HEK293 (cell line): ENCODE data around the gene IZUMO4.

Experiments used
- CTCF ChIA-PET: fragments of 350-600 bp; formaldehyde crosslinking; extraction: SDS; loops from one replicate; lab custom pipeline; 2021; ENCODE audit warnings: antibody characterized with exemption; lab: Yijun Ruan, JAX
- POLR2A ChIA-PET: fragments of 300-600 bp; formaldehyde crosslinking; extraction: SDS; loops from one replicate; lab custom pipeline; 2020; ENCODE audit warnings: antibody characterized with exemption, inconsistent platforms; lab: Yijun Ruan, JAX
- H3K27ac ChIP-seq: fragments of 200-500 bp; sonication (Bioruptor generic); 2 replicates; pipeline ENCODE4 v1.5.1; 2014; ENCODE audit warnings: low read depth, low read length, control low read depth, inconsistent platforms; ENCODE audit errors: extremely low read depth
- H3K36me3 ChIP-seq, 2 experiments: fragments of 200-500 bp in 1 of 2; sonication (Bioruptor generic) in 1 of 2; 1 replicate in 1 of 2; 2 replicates in 1 of 2; pipeline ENCODE4 v1.5.1; 2014 to 2017; ENCODE audit warnings: inconsistent platforms in 2 of 2, low read length in 2 of 2; ENCODE audit not compliant: control insufficient read depth in 2 of 2, insufficient read depth in 1 of 2
- H3K4me1 ChIP-seq: fragments of 200-500 bp; sonication (Bioruptor generic); 2 replicates; pipeline ENCODE4 v1.5.1; 2014; ENCODE audit warnings: mild to moderate bottlenecking, low read length, inconsistent platforms; ENCODE audit not compliant: control insufficient read depth, insufficient read depth
- H3K4me3 ChIP-seq: 2 replicates; pipeline ENCODE4 v1.5.1; 2011; ENCODE audit warnings: low read depth, mild to moderate bottlenecking, control low read depth, low read length, moderate library complexity
- H3K9me3 ChIP-seq: fragments of 200-500 bp; sonication (Bioruptor generic); 2 replicates; pipeline ENCODE4 v1.5.1; 2014; ENCODE audit warnings: low read depth, low read length, inconsistent platforms; ENCODE audit not compliant: control insufficient read depth, insufficient read depth
- EGR2 ChIP-seq: fragments of 450-650 bp; formaldehyde crosslinking; IDR thresholded peaks from 2 replicates; pipeline ENCODE4 v1.5.1; 2016; ENCODE audit warnings: low read depth, missing biosample characterization, missing genetic modification characterization
- GLI4 ChIP-seq: fragments of 450-650 bp; formaldehyde crosslinking; IDR thresholded peaks from 2 replicates; pipeline ENCODE4 v1.5.1; 2016; ENCODE audit warnings: missing biosample characterization, missing genetic modification characterization
- KLF1 ChIP-seq: fragments of 450-650 bp; formaldehyde crosslinking; IDR thresholded peaks from 2 replicates; pipeline ENCODE4 v1.5.1; 2016; ENCODE audit warnings: missing biosample characterization, missing genetic modification characterization
- KLF8 ChIP-seq: fragments of 450-650 bp; formaldehyde crosslinking; IDR thresholded peaks from 2 replicates; pipeline ENCODE4 v1.5.1; 2016; ENCODE audit warnings: missing biosample characterization, missing genetic modification characterization
- OVOL3 ChIP-seq: fragments of 450-650 bp; formaldehyde crosslinking; IDR thresholded peaks from 2 replicates; pipeline ENCODE4 v1.5.1; 2016; ENCODE audit warnings: missing biosample characterization, missing genetic modification characterization
- ZBTB21 ChIP-seq: fragments of 450-650 bp; formaldehyde crosslinking; IDR thresholded peaks from 2 replicates; pipeline ENCODE4 v1.5.1; 2017; ENCODE audit warnings: missing biosample characterization, missing genetic modification characterization
- ZNF10 ChIP-seq: fragments of 450-650 bp; formaldehyde crosslinking; IDR thresholded peaks from 2 replicates; pipeline ENCODE4 v1.5.1; 2017; ENCODE audit warnings: missing biosample characterization, missing genetic modification characterization
- ZNF335 ChIP-seq: fragments of 450-650 bp; formaldehyde crosslinking; conservative IDR thresholded peaks from 2 replicates; pipeline ENCODE4 v1.5.1; 2016; ENCODE audit warnings: missing biosample characterization, missing genetic modification characterization
- ZNF426 ChIP-seq: fragments of 450-650 bp; formaldehyde crosslinking; IDR thresholded peaks from 2 replicates; pipeline ENCODE4 v1.5.1; 2017; ENCODE audit warnings: missing biosample characterization, missing genetic modification characterization, mild to moderate bottlenecking, inconsistent platforms, moderate library complexity
- ZNF555 ChIP-seq: fragments of 450-650 bp; formaldehyde crosslinking; conservative IDR thresholded peaks from 2 replicates; pipeline ENCODE4 v1.5.1; 2017; ENCODE audit warnings: missing biosample characterization, mild to moderate bottlenecking, missing genetic modification characterization, inconsistent platforms
- ZNF843 ChIP-seq: fragments of 450-650 bp; formaldehyde crosslinking; IDR thresholded peaks from 2 replicates; pipeline ENCODE4 v1.5.1; 2016; ENCODE audit warnings: missing biosample characterization, missing genetic modification characterization
- TF ChIP-seq, protein P1 (sequence below): fragments of 450-650 bp; formaldehyde crosslinking; IDR thresholded peaks from 2 replicates; pipeline ENCODE4 v1.5.1; 2016; ENCODE audit warnings: missing biosample characterization, missing genetic modification characterization
- TF ChIP-seq, protein P2 (sequence below): fragments of 450-650 bp; formaldehyde crosslinking; IDR thresholded peaks from 2 replicates; pipeline ENCODE4 v1.5.1; 2016; ENCODE audit warnings: missing biosample characterization, missing genetic modification characterization
- TF ChIP-seq, protein P3 (sequence below): fragments of 450-650 bp; formaldehyde crosslinking; IDR thresholded peaks from 2 replicates; pipeline ENCODE4 v1.5.1; 2016; ENCODE audit warnings: missing biosample characterization, missing genetic modification characterization, low read depth
- TF ChIP-seq, protein P4 (sequence below): fragments of 450-650 bp; formaldehyde crosslinking; IDR thresholded peaks from 2 replicates; pipeline ENCODE4 v1.5.1; 2017; ENCODE audit warnings: missing biosample characterization, missing genetic modification characterization
- TF ChIP-seq, protein P5 (sequence below): fragments of 450-650 bp; formaldehyde crosslinking; IDR thresholded peaks from 2 replicates; pipeline ENCODE4 v1.5.1; 2016; ENCODE audit warnings: missing biosample characterization, missing genetic modification characterization
- TF ChIP-seq, protein P6 (sequence below): fragments of 450-650 bp; formaldehyde crosslinking; IDR thresholded peaks from 2 replicates; pipeline ENCODE4 v1.5.0; 2017; ENCODE audit warnings: missing biosample characterization, missing genetic modification characterization, borderline replicate concordance

The IZUMO4 gene

DNA sequence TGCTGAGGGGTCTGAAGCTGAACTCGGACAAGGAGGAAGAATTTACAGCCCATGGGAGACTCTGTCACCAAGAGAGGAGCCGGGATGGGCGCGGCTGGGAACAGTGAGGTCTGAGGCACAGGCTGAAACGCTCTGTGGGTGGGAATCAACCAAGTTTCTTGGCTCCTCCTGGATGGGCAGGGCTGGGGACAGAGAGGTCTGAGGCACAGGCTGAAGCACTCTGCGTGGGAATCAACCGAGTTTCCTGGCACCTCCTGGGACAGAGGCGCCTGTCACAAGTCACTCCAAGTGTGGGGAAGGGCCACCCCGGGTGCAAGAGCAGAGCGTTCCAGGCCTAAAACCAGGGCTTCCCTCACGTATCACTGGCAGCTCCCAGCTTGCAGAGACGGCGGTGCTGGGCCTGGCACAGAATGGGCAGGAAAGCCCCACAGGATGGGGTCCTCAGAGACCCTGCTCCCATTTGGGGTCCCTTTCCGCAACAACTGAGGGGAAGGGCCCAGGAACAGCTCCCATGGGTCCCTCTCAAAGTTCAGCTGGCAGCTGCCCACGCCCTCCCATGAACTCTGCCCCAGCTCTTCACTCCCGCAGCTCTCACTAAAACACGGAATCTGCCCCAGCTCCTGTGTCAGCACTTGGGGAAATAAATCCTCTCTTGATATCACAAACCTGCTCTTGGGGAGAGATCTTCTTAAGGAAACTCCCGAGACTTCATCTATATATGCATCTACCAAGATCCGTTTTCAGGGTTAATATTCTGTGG lies 36.2 kb downstream of the IZUMO4 start (continued):
- TF ChIP-seq, protein P1, sequence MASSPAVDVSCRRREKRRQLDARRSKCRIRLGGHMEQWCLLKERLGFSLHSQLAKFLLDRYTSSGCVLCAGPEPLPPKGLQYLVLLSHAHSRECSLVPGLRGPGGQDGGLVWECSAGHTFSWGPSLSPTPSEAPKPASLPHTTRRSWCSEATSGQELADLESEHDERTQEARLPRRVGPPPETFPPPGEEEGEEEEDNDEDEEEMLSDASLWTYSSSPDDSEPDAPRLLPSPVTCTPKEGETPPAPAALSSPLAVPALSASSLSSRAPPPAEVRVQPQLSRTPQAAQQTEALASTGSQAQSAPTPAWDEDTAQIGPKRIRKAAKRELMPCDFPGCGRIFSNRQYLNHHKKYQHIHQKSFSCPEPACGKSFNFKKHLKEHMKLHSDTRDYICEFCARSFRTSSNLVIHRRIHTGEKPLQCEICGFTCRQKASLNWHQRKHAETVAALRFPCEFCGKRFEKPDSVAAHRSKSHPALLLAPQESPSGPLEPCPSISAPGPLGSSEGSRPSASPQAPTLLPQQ (tag by site-specific recombination) = no peak
- TF ChIP-seq ZNF426 (no peak), ZNF335 (tag by site-specific recombination) (no peak), ZBTB21 (tag by site-specific recombination) (no peak), ZNF843 (no peak), GLI4 (tag by site-specific recombination) (no peak), OVOL3 (tag by site-specific recombination) (no peak)
- TF ChIP-seq, protein P2, sequence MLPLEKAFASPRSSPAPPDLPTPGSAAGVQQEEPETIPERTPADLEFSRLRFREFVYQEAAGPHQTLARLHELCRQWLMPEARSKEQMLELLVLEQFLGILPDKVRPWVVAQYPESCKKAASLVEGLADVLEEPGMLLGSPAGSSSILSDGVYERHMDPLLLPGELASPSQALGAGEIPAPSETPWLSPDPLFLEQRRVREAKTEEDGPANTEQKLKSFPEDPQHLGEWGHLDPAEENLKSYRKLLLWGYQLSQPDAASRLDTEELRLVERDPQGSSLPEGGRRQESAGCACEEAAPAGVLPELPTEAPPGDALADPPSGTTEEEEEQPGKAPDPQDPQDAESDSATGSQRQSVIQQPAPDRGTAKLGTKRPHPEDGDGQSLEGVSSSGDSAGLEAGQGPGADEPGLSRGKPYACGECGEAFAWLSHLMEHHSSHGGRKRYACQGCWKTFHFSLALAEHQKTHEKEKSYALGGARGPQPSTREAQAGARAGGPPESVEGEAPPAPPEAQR (tag by site-specific recombination) = no peak
- TF ChIP-seq, all 188 proteins: peak for 0

DNA sequence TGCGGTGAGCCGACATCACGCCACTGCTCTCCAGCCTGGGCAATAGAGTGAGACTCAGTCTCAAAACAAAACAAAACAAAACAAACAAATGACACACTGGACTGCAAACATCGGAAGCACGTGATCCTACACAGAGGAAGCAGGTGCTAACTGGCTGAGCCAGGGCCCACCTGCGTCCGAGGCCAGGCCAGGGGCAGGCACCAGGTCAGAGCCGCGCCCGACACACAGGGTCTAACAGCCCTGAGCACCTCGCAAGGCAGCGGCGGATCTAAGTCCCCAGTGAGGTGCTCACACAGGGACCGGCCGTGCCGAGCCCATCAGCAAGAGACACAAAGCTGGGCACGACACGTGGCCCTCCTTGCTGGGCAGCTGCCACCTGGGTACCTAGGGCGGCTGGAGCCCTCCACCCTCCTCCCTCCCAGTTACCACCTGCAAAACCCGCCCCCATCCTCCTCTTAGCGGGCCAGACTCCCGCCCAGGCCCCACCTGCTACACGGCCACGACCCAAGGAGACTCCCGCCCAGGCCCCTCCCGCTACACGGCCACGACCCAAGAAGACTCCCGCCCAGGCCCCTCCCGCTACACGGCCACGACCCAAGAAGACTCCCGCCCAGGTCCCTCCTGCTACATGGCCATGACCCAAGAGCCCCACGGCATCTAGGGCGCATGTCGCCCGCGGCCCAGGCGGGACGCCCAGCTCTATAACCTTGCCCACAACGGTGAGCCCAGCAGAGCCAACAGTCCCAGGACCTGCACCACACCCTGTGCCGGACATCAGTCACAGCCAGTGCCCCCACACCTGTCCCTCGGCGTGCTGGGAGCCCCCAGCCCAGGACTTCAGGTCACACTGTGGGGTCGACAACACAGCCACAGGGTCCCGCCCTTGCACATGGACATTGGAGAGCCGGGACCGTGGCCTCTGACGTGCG lies 39.0 kb downstream of the IZUMO4 start:
- Histone ChIP-seq H3K4me1 (no peaks in the 10 kb centered on the region), H3K9me3 (no peaks in the 10 kb centered on the region), H3K27ac (no peak overlapping the region), H3K4me3 (no peak overlapping the region), H3K36me3 (peaks cover 21 to 80% of the 10 kb centered on the region in 2 experiments; a peak in 2 of 3 replicates)
- ChIA-PET POLR2A (no interaction called here), CTCF (no interaction called here)
- TF ChIP-seq KLF1 (tag by site-specific recombination) = peak; percentile 97
- TF ChIP-seq EGR2 = peak; percentile 9; the same call in 1 of the 2 replicates
- TF ChIP-seq ZNF555 (tag by site-specific recombination) = no peak
- TF ChIP-seq, protein P3, sequence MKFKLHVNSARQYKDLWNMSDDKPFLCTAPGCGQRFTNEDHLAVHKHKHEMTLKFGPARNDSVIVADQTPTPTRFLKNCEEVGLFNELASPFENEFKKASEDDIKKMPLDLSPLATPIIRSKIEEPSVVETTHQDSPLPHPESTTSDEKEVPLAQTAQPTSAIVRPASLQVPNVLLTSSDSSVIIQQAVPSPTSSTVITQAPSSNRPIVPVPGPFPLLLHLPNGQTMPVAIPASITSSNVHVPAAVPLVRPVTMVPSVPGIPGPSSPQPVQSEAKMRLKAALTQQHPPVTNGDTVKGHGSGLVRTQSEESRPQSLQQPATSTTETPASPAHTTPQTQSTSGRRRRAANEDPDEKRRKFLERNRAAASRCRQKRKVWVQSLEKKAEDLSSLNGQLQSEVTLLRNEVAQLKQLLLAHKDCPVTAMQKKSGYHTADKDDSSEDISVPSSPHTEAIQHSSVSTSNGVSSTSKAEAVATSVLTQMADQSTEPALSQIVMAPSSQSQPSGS = no peak
- TF ChIP-seq, protein P4, sequence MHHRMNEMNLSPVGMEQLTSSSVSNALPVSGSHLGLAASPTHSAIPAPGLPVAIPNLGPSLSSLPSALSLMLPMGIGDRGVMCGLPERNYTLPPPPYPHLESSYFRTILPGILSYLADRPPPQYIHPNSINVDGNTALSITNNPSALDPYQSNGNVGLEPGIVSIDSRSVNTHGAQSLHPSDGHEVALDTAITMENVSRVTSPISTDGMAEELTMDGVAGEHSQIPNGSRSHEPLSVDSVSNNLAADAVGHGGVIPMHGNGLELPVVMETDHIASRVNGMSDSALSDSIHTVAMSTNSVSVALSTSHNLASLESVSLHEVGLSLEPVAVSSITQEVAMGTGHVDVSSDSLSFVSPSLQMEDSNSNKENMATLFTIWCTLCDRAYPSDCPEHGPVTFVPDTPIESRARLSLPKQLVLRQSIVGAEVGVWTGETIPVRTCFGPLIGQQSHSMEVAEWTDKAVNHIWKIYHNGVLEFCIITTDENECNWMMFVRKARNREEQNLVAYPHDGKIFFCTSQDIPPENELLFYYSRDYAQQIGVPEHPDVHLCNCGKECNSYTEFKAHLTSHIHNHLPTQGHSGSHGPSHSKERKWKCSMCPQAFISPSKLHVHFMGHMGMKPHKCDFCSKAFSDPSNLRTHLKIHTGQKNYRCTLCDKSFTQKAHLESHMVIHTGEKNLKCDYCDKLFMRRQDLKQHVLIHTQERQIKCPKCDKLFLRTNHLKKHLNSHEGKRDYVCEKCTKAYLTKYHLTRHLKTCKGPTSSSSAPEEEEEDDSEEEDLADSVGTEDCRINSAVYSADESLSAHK (tag by site-specific recombination) = no peak
- TF ChIP-seq, protein P5, sequence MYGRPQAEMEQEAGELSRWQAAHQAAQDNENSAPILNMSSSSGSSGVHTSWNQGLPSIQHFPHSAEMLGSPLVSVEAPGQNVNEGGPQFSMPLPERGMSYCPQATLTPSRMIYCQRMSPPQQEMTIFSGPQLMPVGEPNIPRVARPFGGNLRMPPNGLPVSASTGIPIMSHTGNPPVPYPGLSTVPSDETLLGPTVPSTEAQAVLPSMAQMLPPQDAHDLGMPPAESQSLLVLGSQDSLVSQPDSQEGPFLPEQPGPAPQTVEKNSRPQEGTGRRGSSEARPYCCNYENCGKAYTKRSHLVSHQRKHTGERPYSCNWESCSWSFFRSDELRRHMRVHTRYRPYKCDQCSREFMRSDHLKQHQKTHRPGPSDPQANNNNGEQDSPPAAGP (tag by site-specific recombination) = peak; percentile 55; the same call in 1 of the 2 replicates
- TF ChIP-seq, protein P6, sequence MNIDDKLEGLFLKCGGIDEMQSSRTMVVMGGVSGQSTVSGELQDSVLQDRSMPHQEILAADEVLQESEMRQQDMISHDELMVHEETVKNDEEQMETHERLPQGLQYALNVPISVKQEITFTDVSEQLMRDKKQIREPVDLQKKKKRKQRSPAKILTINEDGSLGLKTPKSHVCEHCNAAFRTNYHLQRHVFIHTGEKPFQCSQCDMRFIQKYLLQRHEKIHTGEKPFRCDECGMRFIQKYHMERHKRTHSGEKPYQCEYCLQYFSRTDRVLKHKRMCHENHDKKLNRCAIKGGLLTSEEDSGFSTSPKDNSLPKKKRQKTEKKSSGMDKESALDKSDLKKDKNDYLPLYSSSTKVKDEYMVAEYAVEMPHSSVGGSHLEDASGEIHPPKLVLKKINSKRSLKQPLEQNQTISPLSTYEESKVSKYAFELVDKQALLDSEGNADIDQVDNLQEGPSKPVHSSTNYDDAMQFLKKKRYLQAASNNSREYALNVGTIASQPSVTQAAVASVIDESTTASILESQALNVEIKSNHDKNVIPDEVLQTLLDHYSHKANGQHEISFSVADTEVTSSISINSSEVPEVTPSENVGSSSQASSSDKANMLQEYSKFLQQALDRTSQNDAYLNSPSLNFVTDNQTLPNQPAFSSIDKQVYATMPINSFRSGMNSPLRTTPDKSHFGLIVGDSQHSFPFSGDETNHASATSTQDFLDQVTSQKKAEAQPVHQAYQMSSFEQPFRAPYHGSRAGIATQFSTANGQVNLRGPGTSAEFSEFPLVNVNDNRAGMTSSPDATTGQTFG (tag by site-specific recombination) = no peak
- TF ChIP-seq ZNF10 (tag by site-specific recombination) = no peak
- 0 out of 2 replicates have a peak, but pooled peaks have one; percentile 16 for TF ChIP-seq KLF8 (tag by site-specific recombination)
